RWPE1 (cell line): ENCODE measurements around the gene COL4A1.

Experiments used
- CTCF ChIA-PET: fragments of 350-600 bp; sonication (Branson Sonifier 250); formaldehyde crosslinking; extraction: SDS; loops from one replicate; lab custom pipeline; 2021; lab: Yijun Ruan, JAX
- POLR2A ChIA-PET: fragments of 400-600 bp; formaldehyde crosslinking; extraction: SDS; loops from one replicate; lab custom pipeline; 2020; ENCODE audit warnings: antibody characterized with exemption; ENCODE audit not compliant: low non-redundant PET; lab: Yijun Ruan, JAX
- DNase-seq: peaks from one replicate; pipeline ENCODE4 v3.0.0; 2012; ENCODE audit warnings: low spot score
- H3K27ac ChIP-seq: fragments of 450-650 bp; 2 replicates; pipeline ENCODE4 v1.5.1; 2017
- CTCF ChIP-seq: fragments of 450-650 bp; conservative IDR thresholded peaks from 2 replicates; pipeline ENCODE4 v1.5.1; 2017; ENCODE audit warnings: low read depth, mild to moderate bottlenecking

The COL4A1 gene

DNA sequence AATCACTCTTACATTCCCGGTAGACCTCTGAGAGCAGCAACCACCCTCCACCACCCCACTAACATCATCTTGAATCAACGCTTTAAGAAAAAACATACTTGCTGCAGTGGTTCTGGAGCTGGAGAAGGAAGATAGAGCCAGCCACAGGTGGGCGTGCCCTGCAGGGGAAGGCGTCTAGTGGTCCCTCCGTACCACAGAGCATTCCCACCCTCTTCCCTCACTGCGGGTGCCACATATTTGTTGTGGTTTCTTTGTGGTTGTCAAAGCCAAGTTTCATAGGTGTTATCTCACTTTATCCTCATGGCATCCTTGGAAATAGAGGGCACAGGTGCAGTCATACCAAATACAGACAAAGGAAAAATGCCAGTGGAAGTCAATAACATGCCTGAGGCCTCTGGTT, 22.3 kb upstream of the COL4A1 start:
- ChIA-PET CTCF (no interaction called here), POLR2A (no interaction called here)
- no peak overlapping the region for H3K27ac ChIP-seq
- no peak for DNase-seq
- TF ChIP-seq CTCF: no peak

DNA sequence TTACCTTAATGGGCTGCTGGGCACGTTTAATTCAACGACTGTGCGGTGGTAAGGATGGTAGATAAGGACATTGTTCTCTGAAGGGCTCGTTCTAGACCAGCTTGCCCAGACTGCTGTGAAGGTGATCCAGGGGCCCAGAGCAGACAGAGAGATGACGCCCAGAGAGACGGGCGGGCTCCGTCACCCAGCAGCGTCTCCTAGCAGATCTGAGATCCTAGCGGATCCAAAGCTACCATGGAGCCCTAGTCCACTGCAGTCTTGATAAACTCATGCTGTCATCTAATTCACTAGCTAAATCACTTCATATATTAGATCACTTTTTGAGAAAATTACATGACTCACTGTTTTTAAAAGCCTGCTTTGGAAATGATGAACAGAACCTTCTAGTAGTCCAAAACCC, 21.6 kb upstream of the COL4A1 start:
- no peak for DNase-seq
- no peak overlapping the region for H3K27ac ChIP-seq
- CTCF ChIA-PET: no interaction called here
- no peak for TF ChIP-seq CTCF
- POLR2A ChIA-PET: no interaction called here

- H3K27ac ChIP-seq: peak overlapping the region; percentile 6; the same call in 1 of the 2 replicates
- ChIA-PET POLR2A (no interaction called here), CTCF (interaction anchor here (0.6 kb wide), 1 partner anchor 41 kb away, joined by 3 read pairs; no protein-coding TSS in a partner anchor)
- DNase-seq: no peak
- TF ChIP-seq CTCF: no peak
These were observed 20.2 kb upstream of the COL4A1 start for GRCh38 chr13:110327051-110327721.

DNA sequence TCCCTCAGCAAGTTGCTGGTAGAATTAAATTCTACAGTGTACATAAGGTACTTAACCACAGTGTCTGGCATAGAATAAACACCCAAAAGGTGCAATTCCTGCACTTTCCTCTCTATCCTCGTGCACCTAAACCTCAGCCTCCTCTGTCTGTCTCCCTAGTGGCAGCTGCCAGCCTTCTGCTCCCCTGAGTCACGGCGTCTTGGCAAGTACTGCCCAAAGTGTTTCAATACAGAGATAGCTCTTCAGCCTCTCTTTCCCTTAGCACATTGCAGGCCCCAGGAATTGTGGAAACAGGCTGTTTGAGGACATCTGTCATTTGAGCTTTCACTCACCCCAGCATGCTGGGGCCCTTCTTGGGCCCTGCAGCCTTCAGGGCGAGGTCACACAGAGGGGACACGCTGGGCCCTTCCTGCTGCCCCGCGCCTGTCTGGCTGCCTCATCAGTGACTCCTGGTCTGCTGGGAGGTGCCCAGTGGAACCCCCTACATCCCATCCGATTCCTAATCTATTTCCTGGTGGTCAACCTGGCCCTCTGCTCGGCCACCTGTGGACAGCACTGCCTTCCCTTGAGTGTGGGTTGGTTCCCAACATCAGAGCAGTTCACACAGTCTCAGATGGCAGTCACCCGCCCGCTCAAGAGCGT, 19.4 kb upstream of the COL4A1 start:
- DNase-seq: no peak
- peak overlapping the region; percentile 6; the same call in 1 of the 2 replicates for H3K27ac ChIP-seq

GRCh38 chr13:110324026-110324749, 17.2 kb upstream of the COL4A1 start:
- POLR2A ChIA-PET: no interaction called here
- CTCF ChIA-PET: no interaction called here
- no peak for DNase-seq
- no peak for TF ChIP-seq CTCF
- H3K27ac ChIP-seq: no peak overlapping the region

More for the DNA sequence above, 19.4 kb upstream of the COL4A1 start:
- ChIA-PET CTCF (interaction anchor here (0.6 kb wide), 1 partner anchor 17 kb away, joined by 3 read pairs; no protein-coding TSS in a partner anchor), POLR2A (no interaction called here)
- no peak for TF ChIP-seq CTCF

DNA sequence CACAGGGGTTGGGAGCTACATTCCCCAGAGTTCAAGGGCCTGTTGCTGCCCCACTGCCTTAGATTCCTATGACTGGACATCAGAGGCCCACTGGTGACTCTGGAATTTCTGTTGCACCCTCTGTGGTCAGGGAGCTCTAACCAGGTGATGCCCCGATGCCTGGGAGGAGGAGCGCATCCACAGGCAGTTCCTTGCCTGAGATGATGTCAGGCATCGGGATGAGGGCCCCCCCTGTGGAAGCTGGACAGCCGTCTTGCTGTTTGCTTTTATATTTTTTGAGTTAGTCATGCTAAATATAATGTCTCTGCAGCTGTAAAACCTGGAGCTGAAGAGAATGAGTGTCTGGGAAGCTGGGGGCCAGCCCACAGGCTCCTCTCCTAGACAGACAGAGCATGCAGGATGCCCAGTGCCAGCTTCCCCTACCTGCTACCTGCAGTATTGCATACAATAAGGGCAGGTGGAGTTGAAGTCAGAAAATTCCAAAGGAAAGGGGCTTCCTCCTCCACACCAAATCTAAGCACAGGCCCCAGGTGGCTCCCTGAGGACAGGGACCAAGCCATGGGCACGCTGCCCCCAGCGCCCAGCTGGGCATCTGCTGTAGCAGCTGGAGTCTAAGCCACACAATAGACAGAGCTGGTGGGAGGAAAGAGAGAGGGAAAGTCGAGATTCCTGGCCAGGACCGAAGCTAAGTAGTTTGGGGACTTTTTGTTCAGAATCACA, 16.4 kb upstream of the COL4A1 start:
- no peak for DNase-seq
- ChIA-PET POLR2A (no interaction called here), CTCF (interaction anchor here (0.5 to 0.7 kb wide), 3 partner anchors 27 to 78 kb away, joined by 3 read pairs; no protein-coding TSS in a partner anchor)

More for the DNA sequence above, 16.4 kb upstream of the COL4A1 start:
- no peak for TF ChIP-seq CTCF
- H3K27ac ChIP-seq: peak overlapping the region; percentile 38
